Stimulated activated CD4-positive, alpha-beta T cell treated with anti-CD3 and anti-CD28 coated beads, Interleukin-1b, Interleukin-23, amount 100 ng/mL, for 24 hours (primary cell): ENCODE measurements around the gene SNX20.
A peak's percentile ranks its signal among the peaks of the same experiment; 100 is the strongest.

Experiments
- DNase-seq, 4 experiments: peaks; one replicate each; pipeline ENCODE4 v3.0.0-alpha.2; 2020; ENCODE audit warnings: low read depth in 4 of 4, low spot score in 1 of 4

SNX20 gene, protein sequence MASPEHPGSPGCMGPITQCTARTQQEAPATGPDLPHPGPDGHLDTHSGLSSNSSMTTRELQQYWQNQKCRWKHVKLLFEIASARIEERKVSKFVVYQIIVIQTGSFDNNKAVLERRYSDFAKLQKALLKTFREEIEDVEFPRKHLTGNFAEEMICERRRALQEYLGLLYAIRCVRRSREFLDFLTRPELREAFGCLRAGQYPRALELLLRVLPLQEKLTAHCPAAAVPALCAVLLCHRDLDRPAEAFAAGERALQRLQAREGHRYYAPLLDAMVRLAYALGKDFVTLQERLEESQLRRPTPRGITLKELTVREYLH

DNA sequence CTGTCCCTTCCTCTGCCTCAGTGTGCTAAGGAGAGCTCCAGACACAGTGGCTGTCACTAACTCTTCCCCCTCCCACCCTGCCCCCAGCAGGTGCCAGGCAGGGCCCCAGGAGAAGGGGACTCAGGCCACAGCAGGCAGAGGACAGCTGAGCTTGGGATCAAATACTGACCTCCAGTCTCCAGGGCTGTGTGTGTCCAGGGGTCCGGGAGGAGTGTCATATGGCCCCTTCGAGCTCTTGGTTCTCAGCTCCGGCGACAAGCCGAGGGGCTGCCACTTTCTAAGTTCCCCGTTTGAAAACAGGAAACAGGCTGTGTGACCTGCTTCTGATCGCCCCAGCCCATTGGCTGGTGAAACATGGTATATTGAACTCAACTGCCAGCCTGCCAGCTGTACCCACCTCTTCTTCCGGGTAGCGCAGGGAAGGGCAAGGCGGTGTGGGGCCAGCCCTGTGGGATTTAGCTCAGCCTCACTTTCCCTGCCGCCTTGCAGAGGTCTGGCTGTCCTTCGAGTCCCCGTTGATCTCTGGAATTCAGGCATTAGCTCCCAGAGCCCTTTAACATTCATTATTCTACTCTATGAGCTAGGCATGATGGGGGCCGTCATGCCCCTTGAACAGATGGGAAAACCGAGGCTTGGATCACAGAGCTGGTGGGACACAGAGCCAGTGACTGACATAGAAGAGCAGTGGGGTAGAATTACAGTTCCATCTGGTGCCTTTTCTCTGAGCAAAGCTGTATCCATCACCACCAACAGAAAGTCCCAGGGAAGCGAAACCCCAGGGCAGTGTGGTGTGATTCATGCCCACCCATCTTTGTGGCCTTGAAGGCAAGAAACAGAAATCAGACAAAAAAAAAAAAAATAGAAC lies at the start of gene SNX20:
Gene SNX20 (minus strand): TSS at position 292 of the 865 bp plus-strand sequence. CDS start 3,786 bp downstream, outside the sequence.
- DNase-seq = peak in 1 of 4 experiments; percentile 45

DNA sequence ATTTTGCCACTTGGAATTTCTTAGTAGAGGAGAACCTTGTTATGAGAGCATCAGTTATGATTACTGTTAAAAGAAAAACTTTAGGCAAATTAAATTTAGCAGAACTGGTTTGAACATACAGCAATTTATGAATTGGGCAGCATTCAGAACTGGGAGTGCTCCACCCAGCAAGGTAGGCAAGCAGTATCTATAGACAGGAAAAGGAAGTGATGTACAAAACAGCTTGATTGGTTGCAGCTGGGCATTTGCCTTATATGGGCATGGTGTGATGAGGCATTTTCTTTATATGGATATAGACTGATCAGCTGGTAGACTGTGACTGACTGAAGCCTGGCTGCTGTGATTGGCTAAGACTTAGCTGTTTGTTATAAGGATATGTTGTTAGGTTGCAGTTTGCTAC lies 43.2 kb upstream of the SNX20 start:
- DNase-seq = no peak

DNA sequence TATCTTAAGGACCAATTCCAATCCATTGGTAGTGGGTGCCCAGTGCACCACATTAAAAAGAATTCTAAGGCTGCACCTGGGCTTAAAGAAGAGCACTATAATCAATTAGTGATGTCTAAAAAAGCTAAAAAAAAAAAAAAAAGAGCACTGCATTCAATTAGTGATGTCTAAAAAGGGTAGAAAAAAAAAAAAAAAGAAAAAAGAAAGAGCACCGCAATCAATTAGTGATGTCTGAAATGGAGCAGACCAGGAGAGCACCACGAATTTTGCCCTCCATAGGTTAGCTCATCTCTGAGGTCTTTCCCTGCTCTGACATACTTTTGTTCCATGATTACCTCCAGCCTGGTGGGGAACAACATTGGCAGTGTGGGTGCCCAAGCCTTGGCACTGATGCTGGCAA lies 41.8 kb upstream of the SNX20 start:
- no peak for DNase-seq

DNA sequence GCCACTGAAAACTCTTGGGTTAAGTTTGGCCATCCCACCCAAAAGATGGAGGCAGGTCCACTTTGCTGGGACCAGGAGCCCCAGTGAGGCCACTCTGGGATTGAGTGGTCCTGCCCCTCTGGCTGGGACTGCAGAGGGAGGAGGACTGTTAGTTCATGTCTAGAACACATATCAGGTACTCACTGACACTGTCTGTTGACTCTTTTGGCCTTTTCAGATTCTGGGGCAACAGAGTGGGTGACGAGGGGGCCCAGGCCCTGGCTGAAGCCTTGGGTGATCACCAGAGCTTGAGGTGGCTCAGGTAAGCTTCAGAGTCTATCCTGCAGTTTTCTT lies 41.3 kb upstream of the SNX20 start:
- DNase-seq = no peak

DNA sequence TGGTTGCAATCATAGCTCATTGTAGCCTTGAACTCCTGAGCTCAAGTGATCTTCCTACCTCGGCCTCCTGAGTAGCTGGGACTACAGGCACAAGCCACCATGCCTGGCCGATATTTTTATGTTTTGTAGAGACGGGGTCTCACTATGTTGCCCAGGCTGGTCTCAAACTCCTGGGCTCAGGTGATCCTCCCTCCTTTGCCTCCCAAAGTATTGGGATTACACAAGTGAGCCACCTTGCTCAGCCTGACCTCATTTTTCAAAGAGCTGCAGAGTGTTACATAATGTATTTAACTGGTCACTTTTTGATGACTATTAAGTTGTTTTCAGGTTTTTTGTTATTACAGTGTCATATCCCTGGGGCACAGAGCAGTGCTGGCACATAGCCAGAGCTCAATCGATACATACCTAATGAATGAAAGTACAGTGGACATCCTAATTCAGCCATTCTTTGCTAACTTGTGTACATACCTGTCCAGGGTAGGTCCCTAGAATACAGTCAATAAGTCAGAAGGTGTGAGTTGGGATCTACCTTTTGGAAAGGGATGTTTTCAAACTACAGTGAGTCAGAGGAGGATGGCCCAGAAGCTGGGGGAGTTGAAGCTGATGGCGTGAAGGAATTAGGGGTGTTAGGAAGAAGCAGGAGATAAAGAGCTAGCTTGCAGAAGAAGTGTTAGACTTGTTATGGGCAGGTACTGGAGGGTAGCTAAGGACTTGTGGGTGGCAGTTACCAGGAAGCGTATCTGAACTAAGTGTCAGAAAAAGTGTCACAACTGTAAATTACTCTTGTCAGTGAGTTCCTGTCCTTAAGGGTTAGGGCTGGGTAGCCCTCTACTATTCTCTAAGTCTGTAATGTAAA lies 40.7 kb upstream of the SNX20 start:
- DNase-seq = no peak

DNA sequence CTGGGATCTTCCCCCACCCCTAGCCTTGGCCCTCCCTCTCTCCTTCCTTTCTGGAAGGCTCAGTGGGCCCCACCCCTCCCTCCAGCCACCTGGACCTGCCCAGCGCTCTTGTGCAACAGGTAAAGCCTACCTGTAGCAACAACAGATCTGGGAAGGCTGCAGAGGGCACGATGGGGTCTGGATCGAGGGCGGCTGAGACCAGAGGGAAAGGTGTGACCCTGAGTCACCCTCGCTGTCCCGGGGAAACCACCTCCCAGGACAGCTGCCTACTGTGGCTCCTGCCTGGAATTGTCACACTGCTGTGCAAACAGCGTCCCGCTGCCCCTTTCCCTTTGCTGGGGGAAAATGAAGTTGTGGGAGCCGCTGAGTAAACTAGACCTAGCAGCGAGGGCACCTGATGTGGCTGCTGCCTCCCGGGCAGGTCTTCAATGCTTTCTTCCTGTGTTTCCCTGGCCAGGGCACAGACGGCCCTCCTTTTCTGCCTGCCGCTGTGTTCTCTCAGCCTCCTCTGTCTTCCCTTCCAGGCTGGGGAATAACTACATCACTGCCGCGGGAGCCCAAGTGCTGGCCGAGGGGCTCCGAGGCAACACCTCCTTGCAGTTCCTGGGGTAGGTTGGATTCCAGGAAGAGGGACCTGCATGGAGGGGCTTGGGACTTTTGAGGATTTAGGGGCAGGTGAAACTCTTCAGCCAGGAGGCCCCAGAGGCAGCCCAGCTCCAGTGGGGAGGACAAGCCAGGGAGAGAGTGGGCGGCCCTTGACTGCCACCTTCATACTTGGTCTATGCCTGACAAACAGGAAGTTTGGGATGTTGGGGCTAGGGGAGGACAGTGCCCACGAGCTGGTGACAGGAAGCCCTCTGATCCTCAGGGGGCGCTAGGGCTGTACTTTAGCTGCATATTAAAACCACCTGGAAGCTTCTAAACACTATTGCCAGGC lies 38.6 kb upstream of the SNX20 start:
- DNase-seq = no peak

DNA sequence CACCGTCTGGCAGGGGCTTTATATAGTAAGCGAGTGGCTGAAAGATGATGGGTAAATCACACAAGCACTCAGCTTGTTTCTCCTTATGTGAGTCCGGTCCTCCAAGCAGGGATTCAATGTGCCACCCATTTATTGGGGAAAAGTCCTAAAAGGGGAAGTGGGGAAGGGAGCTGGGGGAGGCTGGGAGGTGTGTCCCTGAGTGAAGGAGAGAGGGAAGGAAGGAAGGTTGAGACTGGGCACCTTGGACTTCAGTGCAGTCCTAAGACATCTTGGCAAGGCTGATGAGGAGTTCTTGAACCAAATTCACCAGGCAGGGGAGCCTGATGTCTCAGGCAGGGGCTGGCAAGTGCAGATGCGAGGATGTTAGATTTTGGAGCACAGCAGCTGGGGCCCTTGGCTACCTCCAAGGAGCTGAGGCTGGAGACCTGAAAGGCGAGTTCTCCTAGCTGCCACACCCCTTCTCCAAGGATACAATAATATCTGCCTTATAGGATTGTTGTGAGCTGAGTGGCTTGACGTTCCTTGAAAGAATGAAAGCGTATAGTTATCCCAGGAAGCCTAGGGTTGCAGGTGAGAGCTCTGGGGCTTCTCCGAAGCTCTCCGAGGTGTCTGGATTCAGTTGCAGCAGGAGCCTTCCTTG lies 37.8 kb upstream of the SNX20 start:
- no peak for DNase-seq

DNA sequence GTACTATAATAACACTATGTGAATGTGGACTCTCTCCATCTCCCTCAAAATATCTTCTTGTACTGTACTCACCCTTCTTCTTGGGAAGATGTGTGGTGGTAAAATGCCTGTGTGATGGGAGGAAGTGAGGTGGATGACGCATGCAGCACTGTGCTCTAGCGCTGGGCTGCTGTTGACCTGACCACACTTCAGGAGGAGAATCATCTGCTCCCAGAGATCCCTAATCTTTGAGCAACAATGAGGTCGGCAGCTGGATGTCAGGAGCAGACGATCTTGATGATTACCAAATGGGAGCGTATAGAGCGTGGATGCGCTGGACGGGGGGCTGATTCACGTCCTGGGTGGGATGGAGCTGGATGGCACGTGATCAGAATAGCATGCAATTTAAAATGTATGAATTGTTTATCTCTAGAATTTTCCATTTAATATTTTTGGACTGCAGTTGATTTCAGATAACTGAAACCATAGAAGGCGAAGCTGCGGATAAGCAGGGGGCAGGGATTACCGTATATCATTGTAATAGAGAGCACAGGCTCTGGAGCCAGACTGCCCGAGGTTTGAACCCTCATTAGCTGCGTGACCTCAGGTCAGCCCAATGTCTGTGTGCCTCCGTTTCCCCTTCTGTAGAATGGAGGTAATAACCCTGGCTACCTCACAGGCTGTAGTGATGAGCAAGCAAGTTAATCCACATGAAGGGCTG lies 37.1 kb upstream of the SNX20 start:
- DNase-seq = no peak

DNA sequence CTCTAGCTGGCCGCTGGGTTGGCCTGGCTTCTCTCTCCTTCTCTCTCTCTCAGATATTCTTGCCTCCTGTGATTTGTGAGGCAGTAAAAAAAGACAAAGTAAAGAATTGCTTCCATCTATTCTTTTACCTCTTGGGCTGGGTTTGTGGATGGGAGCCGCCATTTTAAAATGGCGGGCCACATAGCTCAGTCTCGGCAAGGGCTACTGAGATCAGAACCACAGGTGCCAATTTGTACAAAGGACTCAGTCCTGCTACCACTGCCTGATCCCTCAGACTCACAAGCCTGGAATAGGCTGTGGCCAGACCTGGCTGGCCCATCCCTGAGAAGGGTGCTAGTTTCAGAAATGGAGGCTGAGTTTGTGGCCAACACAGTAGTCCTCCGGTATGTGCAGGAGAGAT lies 36.4 kb upstream of the SNX20 start:
- DNase-seq = no peak

DNA sequence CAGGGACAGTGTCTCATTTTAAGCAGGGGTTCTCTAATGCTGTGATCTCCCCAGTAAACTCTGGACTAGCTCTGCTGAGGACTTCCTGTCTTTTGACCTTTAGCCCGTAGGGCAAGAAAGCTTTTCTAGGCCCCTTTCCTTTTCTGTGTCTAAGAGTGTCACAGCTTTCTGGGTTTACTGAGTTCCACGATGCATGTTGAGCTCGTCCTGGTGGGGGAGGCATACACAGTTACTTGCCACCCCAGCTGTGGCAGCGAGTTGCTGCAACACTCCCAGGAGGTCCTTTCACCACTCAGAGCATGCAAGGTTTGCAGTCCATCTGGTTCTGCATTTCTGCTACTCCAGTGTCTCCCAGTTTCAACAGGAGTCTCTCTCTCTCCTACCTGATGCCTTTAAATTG lies 36.0 kb upstream of the SNX20 start:
- no peak for DNase-seq

DNA sequence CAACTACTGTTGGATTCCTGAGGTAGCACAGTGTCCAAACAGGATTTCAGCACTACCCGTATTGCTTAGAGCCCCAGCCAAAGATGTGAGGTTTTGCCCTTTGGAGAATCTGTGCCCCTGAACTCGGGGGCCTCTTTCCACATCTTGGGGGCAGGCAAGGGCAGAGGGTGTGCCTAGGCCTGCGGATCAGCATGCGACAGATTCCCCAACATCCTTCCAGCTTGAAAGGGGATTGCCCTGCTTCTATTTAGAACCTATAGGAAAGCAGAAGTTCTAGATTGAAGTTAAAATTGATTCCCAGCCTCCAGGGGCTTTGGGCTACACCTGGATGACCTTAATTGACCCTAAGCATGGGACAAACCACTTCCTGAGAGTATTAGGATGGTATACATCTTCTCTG lies 31.8 kb upstream of the SNX20 start:
- DNase-seq = no peak

DNA sequence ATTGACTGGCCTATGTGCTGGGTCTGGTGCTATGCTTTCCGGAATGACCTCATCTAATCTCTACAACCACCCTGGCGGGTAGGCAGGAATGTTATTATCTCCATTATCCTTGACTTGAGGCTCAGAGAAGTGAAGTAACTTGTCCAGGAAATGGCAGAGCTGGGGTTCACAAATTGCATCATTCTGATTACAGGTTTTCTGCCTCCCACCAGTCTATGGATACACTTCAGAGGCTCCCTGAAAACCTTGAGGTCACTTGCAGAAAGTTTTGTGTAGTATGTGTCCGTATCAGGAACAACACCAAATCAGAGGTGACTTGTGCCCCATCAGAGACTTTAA lies 31.4 kb upstream of the SNX20 start:
- no peak for DNase-seq

DNA sequence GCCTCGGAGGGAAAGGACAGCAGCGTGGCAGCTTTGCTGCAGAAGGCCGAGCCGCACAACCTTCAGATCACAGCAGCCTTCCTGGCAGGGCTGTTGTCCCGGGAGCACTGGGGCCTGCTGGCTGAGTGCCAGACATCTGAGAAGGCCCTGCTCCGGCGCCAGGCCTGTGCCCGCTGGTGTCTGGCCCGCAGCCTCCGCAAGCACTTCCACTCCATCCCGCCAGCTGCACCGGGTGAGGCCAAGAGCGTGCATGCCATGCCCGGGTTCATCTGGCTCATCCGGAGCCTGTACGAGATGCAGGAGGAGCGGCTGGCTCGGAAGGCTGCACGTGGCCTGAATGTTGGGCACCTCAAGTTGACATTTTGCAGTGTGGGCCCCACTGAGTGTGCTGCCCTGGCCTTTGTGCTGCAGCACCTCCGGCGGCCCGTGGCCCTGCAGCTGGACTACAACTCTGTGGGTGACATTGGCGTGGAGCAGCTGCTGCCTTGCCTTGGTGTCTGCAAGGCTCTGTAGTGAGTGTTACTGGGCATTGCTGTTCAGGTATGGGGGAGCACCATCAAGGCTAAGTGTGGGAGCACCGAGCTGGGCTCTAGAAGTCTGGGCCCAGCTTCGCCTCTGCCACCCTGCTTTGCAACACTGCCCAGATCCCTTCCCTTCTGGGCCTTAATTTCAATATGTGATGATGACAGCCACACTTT lies 30.9 kb upstream of the SNX20 start:
- DNase-seq = no peak

DNA sequence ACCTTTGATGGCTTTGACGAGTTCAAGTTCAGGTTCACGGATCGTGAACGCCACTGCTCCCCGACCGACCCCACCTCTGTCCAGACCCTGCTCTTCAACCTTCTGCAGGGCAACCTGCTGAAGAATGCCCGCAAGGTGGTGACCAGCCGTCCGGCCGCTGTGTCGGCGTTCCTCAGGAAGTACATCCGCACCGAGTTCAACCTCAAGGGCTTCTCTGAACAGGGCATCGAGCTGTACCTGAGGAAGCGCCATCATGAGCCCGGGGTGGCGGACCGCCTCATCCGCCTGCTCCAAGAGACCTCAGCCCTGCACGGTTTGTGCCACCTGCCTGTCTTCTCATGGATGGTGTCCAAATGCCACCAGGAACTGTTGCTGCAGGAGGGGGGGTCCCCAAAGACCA lies 29.9 kb upstream of the SNX20 start:
- no peak for DNase-seq

DNA sequence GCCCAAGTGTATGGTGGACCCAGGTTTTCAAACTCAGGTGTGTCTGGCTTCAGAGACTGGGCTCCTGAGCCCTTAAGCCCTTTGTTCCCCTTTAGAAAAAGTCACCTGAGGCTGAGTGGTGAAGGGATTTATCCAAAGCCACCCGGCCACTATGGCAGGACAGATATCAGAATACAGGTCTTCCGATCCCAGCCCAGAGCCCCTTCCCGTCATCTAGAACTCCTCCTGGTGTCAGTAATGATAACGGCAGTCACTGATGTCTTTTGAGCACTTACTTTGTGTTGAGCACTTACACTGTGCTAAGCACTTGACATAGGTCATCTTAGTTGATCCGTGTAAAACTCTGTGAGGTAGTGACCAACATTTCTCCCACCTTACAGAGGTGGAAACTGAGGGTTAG lies 28.9 kb upstream of the SNX20 start:
- DNase-seq = no peak

DNA sequence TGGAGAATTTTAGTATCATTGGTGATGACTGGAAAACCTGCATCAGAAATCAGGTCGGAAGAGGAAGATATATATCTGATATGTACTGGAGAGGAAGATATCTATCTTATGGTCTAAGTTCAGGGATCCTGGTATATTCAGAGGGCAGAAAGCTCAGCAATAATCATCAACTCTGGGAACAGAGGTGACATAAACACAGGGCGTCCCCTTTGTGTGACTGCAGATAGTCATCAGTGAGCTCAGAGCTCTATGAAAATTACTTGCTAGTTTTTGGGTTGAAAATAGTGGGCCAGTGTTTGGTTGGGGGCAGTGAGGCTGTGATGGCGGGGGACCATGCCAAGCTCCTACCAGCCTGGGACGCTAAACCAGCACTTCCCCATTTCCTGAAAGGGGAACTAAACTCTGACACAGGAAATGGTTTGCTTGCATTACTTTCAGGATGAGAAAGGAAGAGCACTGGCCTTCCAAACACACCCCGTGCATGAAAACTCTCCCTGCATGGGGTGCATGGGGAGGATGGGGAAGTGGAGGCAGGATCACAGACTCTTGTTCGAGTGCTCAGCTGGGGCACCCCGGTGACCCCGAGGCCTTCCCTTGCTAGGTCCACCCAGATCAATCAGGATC lies 28.1 kb upstream of the SNX20 start:
- no peak for DNase-seq

DNA sequence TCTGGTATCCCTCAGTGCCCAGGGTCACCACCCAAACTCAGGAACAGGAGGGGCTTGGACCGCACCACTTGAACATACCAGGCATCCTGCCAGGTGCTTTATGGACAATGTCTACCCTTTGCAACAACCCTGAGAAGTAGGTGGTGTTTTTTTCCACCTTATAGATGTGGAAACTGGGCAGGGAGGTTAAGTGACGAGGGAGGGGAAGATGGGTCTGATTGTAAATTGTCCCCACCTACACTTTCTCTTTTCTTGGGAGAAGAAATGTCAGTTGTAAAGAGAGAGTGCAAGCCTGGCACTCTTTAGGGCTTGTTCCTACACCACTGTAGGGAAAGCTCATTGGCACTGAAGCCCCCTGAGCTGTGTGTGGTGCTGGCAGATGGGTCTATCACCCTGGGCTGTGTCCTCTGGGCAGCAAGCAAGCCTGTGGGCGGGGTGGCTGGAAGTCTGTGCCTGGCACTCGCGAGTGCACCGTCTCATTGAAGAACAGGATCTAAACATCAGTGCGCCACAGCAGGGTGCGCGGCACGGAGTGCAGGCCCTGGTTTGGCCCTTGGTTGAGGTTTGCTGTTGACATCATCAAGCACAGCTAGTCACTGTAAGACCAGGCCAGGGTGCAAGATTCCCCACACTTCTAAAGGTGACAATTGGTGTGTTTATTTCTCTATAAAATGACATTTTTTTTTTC lies 27.4 kb upstream of the SNX20 start:
- DNase-seq = peak in 1 of 4 experiments; percentile 30

DNA sequence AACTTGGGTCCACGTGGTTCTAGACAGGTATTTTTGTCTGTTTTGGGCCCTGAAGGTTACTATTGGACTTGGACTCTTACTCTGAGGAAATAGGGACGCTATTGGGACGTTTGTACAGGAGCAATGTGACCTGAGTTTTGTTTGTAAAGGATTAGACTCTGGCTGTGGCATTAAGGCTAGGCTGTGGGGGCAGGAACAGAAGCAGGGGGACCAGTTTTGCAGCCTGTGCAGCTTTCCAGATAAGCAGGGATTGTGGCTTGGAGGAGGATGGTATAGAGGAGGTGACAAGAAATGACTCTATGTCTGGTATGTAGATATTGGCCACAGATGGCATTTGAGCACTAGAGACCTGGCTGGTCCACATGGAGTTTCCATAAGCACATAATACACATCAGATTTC lies 25.1 kb upstream of the SNX20 start:
- no peak for DNase-seq
